Measurements from ENCODE around the gene AKAP13. TPM values are rescaled to one million over a fixed set of nuclear protein-coding genes. Genes with fewer than 3 reads are reported as not detected.
A peak's percentile ranks its signal among the peaks of the same experiment; 100 is the strongest.

Gene AKAP13
- total and polyA plus RNA-seq, 2 of the 13 experiments (the other 11 are each of a cell fraction or from before 2014, with no cell fraction given), result 6.7 to 27.1 TPM

GRCh38 chr15:85707519-85708338, 327.3 kb downstream of the AKAP13 start (continued):
- TF ChIP-seq, protein P1, sequence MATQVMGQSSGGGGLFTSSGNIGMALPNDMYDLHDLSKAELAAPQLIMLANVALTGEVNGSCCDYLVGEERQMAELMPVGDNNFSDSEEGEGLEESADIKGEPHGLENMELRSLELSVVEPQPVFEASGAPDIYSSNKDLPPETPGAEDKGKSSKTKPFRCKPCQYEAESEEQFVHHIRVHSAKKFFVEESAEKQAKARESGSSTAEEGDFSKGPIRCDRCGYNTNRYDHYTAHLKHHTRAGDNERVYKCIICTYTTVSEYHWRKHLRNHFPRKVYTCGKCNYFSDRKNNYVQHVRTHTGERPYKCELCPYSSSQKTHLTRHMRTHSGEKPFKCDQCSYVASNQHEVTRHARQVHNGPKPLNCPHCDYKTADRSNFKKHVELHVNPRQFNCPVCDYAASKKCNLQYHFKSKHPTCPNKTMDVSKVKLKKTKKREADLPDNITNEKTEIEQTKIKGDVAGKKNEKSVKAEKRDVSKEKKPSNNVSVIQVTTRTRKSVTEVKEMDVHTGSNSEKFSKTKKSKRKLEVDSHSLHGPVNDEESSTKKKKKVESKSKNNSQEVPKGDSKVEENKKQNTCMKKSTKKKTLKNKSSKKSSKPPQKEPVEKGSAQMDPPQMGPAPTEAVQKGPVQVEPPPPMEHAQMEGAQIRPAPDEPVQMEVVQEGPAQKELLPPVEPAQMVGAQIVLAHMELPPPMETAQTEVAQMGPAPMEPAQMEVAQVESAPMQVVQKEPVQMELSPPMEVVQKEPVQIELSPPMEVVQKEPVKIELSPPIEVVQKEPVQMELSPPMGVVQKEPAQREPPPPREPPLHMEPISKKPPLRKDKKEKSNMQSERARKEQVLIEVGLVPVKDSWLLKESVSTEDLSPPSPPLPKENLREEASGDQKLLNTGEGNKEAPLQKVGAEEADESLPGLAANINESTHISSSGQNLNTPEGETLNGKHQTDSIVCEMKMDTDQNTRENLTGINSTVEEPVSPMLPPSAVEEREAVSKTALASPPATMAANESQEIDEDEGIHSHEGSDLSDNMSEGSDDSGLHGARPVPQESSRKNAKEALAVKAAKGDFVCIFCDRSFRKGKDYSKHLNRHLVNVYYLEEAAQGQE (IDR thresholded peaks at IDR 0.05; ENCODE audit: borderline replicate concordance in 1 of 2, low read depth in 1 of 2, low read length in 2 of 2), result peak in 1 of 2 experiments; percentile 45; a peak in 1 of 4 replicates
- no peak for TF ChIP-seq ZNF460 (CRISPR knock-in tag; IDR thresholded peaks at IDR 0.05; ENCODE audit: borderline replicate concordance)
- TF ChIP-seq ZBTB38 (CRISPR knock-in tag; IDR thresholded peaks at IDR 0.05), result no peak
- no peak for TF ChIP-seq ZNF7 (CRISPR knock-in tag; IDR thresholded peaks at IDR 0.05)
- TF ChIP-seq, protein P2, sequence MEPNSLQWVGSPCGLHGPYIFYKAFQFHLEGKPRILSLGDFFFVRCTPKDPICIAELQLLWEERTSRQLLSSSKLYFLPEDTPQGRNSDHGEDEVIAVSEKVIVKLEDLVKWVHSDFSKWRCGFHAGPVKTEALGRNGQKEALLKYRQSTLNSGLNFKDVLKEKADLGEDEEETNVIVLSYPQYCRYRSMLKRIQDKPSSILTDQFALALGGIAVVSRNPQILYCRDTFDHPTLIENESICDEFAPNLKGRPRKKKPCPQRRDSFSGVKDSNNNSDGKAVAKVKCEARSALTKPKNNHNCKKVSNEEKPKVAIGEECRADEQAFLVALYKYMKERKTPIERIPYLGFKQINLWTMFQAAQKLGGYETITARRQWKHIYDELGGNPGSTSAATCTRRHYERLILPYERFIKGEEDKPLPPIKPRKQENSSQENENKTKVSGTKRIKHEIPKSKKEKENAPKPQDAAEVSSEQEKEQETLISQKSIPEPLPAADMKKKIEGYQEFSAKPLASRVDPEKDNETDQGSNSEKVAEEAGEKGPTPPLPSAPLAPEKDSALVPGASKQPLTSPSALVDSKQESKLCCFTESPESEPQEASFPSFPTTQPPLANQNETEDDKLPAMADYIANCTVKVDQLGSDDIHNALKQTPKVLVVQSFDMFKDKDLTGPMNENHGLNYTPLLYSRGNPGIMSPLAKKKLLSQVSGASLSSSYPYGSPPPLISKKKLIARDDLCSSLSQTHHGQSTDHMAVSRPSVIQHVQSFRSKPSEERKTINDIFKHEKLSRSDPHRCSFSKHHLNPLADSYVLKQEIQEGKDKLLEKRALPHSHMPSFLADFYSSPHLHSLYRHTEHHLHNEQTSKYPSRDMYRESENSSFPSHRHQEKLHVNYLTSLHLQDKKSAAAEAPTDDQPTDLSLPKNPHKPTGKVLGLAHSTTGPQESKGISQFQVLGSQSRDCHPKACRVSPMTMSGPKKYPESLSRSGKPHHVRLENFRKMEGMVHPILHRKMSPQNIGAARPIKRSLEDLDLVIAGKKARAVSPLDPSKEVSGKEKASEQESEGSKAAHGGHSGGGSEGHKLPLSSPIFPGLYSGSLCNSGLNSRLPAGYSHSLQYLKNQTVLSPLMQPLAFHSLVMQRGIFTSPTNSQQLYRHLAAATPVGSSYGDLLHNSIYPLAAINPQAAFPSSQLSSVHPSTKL (CRISPR knock-in tag; IDR thresholded peaks at IDR 0.05), result peak; percentile 98
- peak; percentile 52; the same call in 1 of the 2 replicates for TF ChIP-seq ETV5 (CRISPR knock-in tag; IDR thresholded peaks at IDR 0.05; ENCODE audit: borderline replicate concordance)
- TF ChIP-seq FIP1L1 (IDR thresholded peaks at IDR 0.05; ENCODE audit: borderline replicate concordance, insufficient read depth, low read depth, low read length), result no peak
- peak; percentile 77 for TF ChIP-seq SAP130 (CRISPR knock-in tag; IDR thresholded peaks at IDR 0.05; ENCODE audit: low read depth)
- no peak for TF ChIP-seq ZSCAN22 (CRISPR knock-in tag; IDR thresholded peaks at IDR 0.05)
- TF ChIP-seq NR2F1 (CRISPR knock-in tag; IDR thresholded peaks at IDR 0.05), result peak; percentile 47 to 65; a peak in 2 of 4 replicates
- TF ChIP-seq ZNF260 (CRISPR knock-in tag; IDR thresholded peaks at IDR 0.05; ENCODE audit: borderline replicate concordance, low read depth), result no peak
- TF ChIP-seq, protein P3, sequence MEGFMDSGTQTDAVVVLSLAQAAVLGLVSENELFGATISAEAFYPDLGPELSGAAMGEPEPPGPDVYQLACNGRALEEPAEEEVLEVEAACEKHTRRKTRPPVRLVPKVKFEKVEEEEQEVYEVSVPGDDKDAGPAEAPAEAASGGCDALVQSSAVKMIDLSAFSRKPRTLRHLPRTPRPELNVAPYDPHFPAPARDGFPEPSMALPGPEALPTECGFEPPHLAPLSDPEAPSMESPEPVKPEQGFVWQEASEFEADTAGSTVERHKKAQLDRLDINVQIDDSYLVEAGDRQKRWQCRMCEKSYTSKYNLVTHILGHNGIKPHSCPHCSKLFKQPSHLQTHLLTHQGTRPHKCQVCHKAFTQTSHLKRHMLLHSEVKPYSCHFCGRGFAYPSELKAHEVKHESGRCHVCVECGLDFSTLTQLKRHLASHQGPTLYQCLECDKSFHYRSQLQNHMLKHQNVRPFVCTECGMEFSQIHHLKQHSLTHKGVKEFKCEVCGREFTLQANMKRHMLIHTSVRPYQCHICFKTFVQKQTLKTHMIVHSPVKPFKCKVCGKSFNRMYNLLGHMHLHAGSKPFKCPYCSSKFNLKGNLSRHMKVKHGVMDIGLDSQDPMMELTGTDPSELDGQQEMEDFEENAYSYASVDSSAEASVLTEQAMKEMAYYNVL (CRISPR knock-in tag; IDR thresholded peaks at IDR 0.05; ENCODE audit: borderline replicate concordance), result peak; percentile 69; the same call in 1 of the 2 replicates
- TF ChIP-seq FOXP1 (IDR thresholded peaks at IDR 0.05), result no peak
- peak; percentile 64; the same call in 1 of the 2 replicates for TF ChIP-seq FOXP1 (CRISPR knock-in tag; IDR thresholded peaks at IDR 0.05)
- peak; percentile 51; the same call in 1 of the 2 replicates for TF ChIP-seq ZKSCAN8 (CRISPR knock-in tag; IDR thresholded peaks at IDR 0.05; ENCODE audit: borderline replicate concordance)
